H1 (cell line): ENCODE data around the gene RILPL1. TPM values are rescaled to one million over a fixed set of nuclear protein-coding genes. Genes with fewer than 3 reads are reported as not detected.

Experiments used
- GABPA ChIP-seq: IDR thresholded peaks from 2 replicates; pipeline ENCODE4 v1.6.1; 2011; ENCODE audit warnings: mild to moderate bottlenecking, low read length, moderate library complexity, borderline replicate concordance; ENCODE audit not compliant: insufficient read depth
- HDAC2 ChIP-seq, 2 experiments: fragments of 300-600 bp in 1 of 2; sonication (generic) in 1 of 2; IDR thresholded peaks; 2 replicates each; pipeline ENCODE4 v1.6.1; 2011 to 2012; ENCODE audit warnings: low read depth in 2 of 2, low read length in 2 of 2, mild to moderate bottlenecking in 2 of 2, moderate library complexity in 2 of 2, borderline replicate concordance in 1 of 2, inconsistent platforms in 1 of 2
- NANOG ChIP-seq: IDR thresholded peaks from 2 replicates; pipeline ENCODE4 v1.6.1; 2011; ENCODE audit warnings: low read length, low read depth, mild to moderate bottlenecking, inconsistent platforms; ENCODE audit not compliant: insufficient read depth, poor library complexity, severe bottlenecking
- SIX5 ChIP-seq: IDR thresholded peaks from 2 replicates; pipeline ENCODE4 v1.6.1; 2011; ENCODE audit warnings: mild to moderate bottlenecking, low read depth, low read length
- SRF ChIP-seq: IDR thresholded peaks from 2 replicates; pipeline ENCODE4 v1.6.1; 2011; ENCODE audit warnings: mild to moderate bottlenecking, low read depth, low read length, moderate library complexity
- polyA plus RNA-seq, 7 experiments: library from polyadenylated mRNA; depleted of rRNA in 3 of 7; stranded (reverse) in 5 of 7; unstranded in 2 of 7; fragments of >200 nt in 5 of 7; fragments of 200-250 nt in 2 of 7; gene quantifications; 1 replicate in 5 of 7; 2 replicates in 1 of 7; 4 replicates in 1 of 7; pipeline versions ENCODE4 v1.2.1 to v1.2.3, GENCODE V29; 2011 to 2013; ENCODE audit warnings: missing spikeins in 2 of 7, mixed read lengths in 2 of 7
- total RNA-seq: library from RNA; stranded (reverse); fragmentation: NEBNext Ultra II Directional; extraction: Animal tissue kit (Norgen Biotek cat#: 25700); gene quantifications from 2 replicates; pipeline ENCODE4 v1.2.1, GENCODE V29; 2021
- TF ChIP-seq, protein P1 (sequence below): IDR thresholded peaks from 2 replicates; pipeline ENCODE4 v1.6.1; 2012; ENCODE audit warnings: inconsistent platforms
- TF ChIP-seq, protein P2 (sequence below): IDR thresholded peaks from 2 replicates; pipeline ENCODE4 v1.6.1; 2012; ENCODE audit warnings: low read length, inconsistent platforms

RILPL1 gene
- total and polyA plus RNA-seq, 2 of the 8 experiments (the other 6 are each of a cell fraction or from before 2014, with no cell fraction given): 6.7 to 9.4 TPM

DNA sequence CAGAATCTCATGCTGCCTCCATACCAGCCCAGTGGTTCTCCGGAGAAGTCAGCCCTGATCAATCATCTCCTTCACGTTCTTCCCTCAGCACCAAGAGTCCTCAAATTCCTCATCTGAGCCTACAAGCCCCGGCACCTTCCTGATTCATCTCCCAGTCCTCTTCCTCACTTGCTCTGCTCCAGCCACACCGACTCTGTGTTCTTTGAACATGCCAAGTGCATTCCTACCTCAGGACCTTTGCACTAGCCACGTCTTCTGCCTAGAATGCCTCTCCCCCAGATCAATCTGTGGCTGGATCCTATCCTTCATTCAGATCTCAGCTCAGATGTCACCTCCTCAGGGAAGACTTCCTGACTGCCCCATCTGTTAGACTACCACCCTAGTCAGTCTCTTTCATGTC, 4.7 kb downstream of the RILPL1 start (continued):
- TF ChIP-seq HDAC2 (IDR thresholded peaks at IDR 0.05; ENCODE audit: borderline replicate concordance in 1 of 2, low read depth in 2 of 2, low read length in 2 of 2) (no peak), GABPA (no peak), NANOG (no peak), SIX5 (no peak), SRF (no peak)
- TF ChIP-seq, protein P1, sequence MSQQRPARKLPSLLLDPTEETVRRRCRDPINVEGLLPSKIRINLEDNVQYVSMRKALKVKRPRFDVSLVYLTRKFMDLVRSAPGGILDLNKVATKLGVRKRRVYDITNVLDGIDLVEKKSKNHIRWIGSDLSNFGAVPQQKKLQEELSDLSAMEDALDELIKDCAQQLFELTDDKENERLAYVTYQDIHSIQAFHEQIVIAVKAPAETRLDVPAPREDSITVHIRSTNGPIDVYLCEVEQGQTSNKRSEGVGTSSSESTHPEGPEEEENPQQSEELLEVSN: no peak
- TF ChIP-seq, protein P2, sequence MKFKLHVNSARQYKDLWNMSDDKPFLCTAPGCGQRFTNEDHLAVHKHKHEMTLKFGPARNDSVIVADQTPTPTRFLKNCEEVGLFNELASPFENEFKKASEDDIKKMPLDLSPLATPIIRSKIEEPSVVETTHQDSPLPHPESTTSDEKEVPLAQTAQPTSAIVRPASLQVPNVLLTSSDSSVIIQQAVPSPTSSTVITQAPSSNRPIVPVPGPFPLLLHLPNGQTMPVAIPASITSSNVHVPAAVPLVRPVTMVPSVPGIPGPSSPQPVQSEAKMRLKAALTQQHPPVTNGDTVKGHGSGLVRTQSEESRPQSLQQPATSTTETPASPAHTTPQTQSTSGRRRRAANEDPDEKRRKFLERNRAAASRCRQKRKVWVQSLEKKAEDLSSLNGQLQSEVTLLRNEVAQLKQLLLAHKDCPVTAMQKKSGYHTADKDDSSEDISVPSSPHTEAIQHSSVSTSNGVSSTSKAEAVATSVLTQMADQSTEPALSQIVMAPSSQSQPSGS: no peak
